Measurements from ENCODE around the gene MAP1B.

Gene MAP1B

GRCh38 chr5:72093217-72093616, 14.1 kb upstream of the MAP1B start:
- DNase-seq (ENCODE audit: low read depth), result peak; percentile 61
- no peak overlapping the region for H3K4me3 ChIP-seq (ENCODE audit: control insufficient read depth, low read depth, low read length)
- TF ChIP-seq CTCF (conservative IDR thresholded peaks at IDR 0.05; ENCODE audit: control insufficient read depth, insufficient read depth, low read depth, low read length), result no peak

- DNase-seq (ENCODE audit: low read depth), result no peak
- H3K4me3 ChIP-seq (ENCODE audit: control insufficient read depth, low read depth, low read length), result no peak overlapping the region
- no peak for TF ChIP-seq CTCF (conservative IDR thresholded peaks at IDR 0.05; ENCODE audit: control insufficient read depth, insufficient read depth, low read depth, low read length)
Measured at GRCh38 chr5:72093824-72094223, 13.5 kb upstream of the MAP1B start.

GRCh38 chr5:72096602-72097188, 10.6 kb upstream of the MAP1B start:
- no peak for DNase-seq (ENCODE audit: low read depth)
- H3K4me3 ChIP-seq (ENCODE audit: control insufficient read depth, low read depth, low read length), result no peak overlapping the region
- no peak for TF ChIP-seq CTCF (conservative IDR thresholded peaks at IDR 0.05; ENCODE audit: control insufficient read depth, insufficient read depth, low read depth, low read length)

GRCh38 chr5:72101828-72102227, 5.4 kb upstream of the MAP1B start:
- peak; percentile 71 for DNase-seq (ENCODE audit: low read depth)
- TF ChIP-seq CTCF (conservative IDR thresholded peaks at IDR 0.05; ENCODE audit: control insufficient read depth, insufficient read depth, low read depth, low read length), result no peak

GRCh38 chr5:72106817-72107130, 501 bp upstream of the MAP1B start:
- no peak for DNase-seq (ENCODE audit: low read depth)
- H3K4me3 ChIP-seq (ENCODE audit: control insufficient read depth, low read depth, low read length), result peak overlapping the region; percentile 87
- TF ChIP-seq CTCF (conservative IDR thresholded peaks at IDR 0.05; ENCODE audit: control insufficient read depth, insufficient read depth, low read depth, low read length), result no peak

More at GRCh38 chr5:72101828-72102227, 5.4 kb upstream of the MAP1B start:
- no peak overlapping the region for H3K4me3 ChIP-seq (ENCODE audit: control insufficient read depth, low read depth, low read length)

GRCh38 chr5:72107901-72108201, 576 bp downstream of the MAP1B start:
- peak; percentile 28 for DNase-seq (ENCODE audit: low read depth)
- H3K4me3 ChIP-seq (ENCODE audit: control insufficient read depth, low read depth, low read length), result peak overlapping the region; percentile 87
- TF ChIP-seq CTCF (conservative IDR thresholded peaks at IDR 0.05; ENCODE audit: control insufficient read depth, insufficient read depth, low read depth, low read length), result no peak
